Measurements from ENCODE around the gene PKHD1.
A peak's percentile ranks its signal among the peaks of the same experiment; 100 is the strongest.

PKHD1 gene

DNA sequence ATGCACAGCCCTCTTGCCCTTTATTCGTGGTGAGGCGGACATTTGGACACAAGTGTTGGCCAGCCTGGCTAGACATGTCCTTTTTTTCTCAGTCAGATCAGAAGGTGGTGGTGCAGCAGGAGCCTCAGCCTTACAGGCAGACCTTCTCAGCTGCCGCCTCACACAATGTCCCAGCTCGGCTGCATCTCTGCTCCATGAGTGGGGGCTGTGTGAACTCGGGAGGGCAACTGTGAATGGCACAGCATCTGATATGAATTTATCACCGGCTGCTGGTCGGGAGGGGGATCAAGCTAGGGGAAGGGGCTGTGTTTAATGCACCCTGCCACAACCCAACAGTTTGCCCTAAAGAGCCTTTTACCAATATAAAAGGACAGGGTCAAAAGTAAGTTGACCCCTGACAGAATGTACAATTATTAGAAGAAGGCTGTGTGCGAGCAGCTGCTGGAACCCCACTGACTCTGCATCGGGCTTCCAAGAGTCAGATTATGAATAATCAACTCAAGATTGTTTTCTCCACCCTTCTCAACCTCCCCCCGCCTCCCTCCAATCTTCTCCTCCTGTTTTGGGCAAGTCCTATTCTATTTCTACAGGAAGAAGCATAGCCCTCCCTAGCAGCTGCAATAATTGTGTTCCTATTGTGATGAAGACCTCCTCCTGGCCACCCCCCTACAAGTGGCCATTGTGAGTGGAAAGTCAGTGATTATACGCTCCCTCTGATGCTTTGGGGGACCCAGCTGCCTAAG lies 245.2 kb downstream of the PKHD1 start:
- no peak for DNase-seq (ENCODE audit: low read depth, low spot score)
- H3K4me3 ChIP-seq, result no peak overlapping the region

DNA sequence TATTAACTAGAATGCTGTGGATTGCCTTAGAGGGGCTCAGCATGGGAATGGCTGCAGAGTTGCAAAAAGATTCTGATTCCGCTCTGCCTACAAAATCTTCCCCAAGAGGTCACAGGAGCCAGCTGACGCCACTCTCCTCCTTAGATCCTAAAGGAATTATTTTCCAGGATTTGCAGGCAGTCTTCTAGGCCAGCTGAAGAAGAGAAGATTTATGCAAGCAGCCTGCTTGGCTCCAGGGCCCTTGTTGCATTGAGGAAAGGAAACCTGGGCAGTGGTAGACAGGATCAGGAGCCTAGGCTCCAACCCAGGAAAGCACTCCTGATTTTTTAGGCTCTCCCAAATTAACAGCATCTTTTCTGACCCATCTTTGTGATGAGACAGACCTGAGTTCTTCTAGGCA lies 245.8 kb downstream of the PKHD1 start:
- DNase-seq (ENCODE audit: low read depth, low spot score), result no peak
- Histone ChIP-seq H3K4me3 (no peak overlapping the region), H3K9ac (ENCODE audit: insufficient read length) (no peak overlapping the region)

More for the DNA sequence above, 245.2 kb downstream of the PKHD1 start:
- no peaks in the 10 kb centered on the region for H3K9me3 ChIP-seq (ENCODE audit: low read depth, low read length)
- no peaks in the 10 kb centered on the region for H3K36me3 ChIP-seq (ENCODE audit: insufficient read depth, low read length)
- TF ChIP-seq POLR2AphosphoS5 (IDR thresholded peaks at IDR 0.05; ENCODE audit: borderline replicate concordance, low read depth, low read length) (no peak), FOXP2 (optimal IDR thresholded peaks at IDR 0.05; ENCODE audit: control extremely low read depth, extremely low read length, insufficient read depth) (no peak), EZH2 (IDR thresholded peaks at IDR 0.05) (no peak)
- no peak overlapping the region for H3K27ac ChIP-seq
- H3K9ac ChIP-seq (ENCODE audit: insufficient read length), result no peak overlapping the region

DNA sequence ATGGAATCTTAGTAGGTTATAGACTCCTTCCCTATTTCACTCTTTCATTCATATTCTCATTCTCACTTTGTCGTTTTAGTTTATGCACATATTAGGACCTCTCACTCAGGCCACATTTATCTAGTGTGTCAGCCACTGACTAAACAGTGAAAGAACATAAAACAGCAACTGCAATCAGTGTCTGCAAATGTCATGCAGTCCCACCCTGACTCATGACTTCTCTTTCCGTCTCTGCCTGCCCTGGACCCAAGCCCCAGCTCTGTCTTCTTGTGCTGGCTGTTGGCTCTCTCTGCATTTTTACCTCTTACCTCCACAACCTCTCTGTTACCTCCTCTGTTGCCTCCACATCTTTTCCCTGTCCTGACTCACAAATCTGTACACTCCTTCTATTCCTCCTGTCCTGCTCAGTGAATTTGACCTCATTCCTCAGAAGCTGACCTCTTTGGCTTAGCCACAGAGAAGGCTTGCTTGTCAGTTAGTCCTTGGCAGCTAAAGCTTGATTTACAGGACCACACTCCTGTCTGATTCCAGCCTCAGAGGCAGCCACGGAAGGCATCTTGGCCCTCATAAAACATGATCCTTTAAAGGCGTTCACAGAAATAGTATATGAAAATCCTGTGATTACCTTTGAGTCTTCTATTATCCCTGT lies 247.6 kb downstream of the PKHD1 start:
- H3K36me3 ChIP-seq (ENCODE audit: insufficient read depth, low read length), result no peaks in the 10 kb centered on the region
- H3K9ac ChIP-seq (ENCODE audit: insufficient read length), result no peak overlapping the region
- TF ChIP-seq EZH2 (IDR thresholded peaks at IDR 0.05) (no peak), POLR2AphosphoS5 (IDR thresholded peaks at IDR 0.05; ENCODE audit: borderline replicate concordance, low read depth, low read length) (no peak), FOXP2 (optimal IDR thresholded peaks at IDR 0.05; ENCODE audit: control extremely low read depth, extremely low read length, insufficient read depth) (no peak)
- no peak overlapping the region for H3K4me3 ChIP-seq
- DNase-seq (ENCODE audit: low read depth, low spot score), result no peak
- H3K9me3 ChIP-seq (ENCODE audit: low read depth, low read length), result no peaks in the 10 kb centered on the region
- H3K27ac ChIP-seq, result no peak overlapping the region

More for the DNA sequence above, 245.8 kb downstream of the PKHD1 start:
- no peaks in the 10 kb centered on the region for H3K36me3 ChIP-seq (ENCODE audit: insufficient read depth, low read length)
- no peaks in the 10 kb centered on the region for H3K9me3 ChIP-seq (ENCODE audit: low read depth, low read length)
- no peak overlapping the region for H3K27ac ChIP-seq
- no peak for TF ChIP-seq FOXP2 (optimal IDR thresholded peaks at IDR 0.05; ENCODE audit: control extremely low read depth, extremely low read length, insufficient read depth)
- TF ChIP-seq EZH2 (IDR thresholded peaks at IDR 0.05), result no peak
- TF ChIP-seq POLR2AphosphoS5 (IDR thresholded peaks at IDR 0.05; ENCODE audit: borderline replicate concordance, low read depth, low read length), result no peak

DNA sequence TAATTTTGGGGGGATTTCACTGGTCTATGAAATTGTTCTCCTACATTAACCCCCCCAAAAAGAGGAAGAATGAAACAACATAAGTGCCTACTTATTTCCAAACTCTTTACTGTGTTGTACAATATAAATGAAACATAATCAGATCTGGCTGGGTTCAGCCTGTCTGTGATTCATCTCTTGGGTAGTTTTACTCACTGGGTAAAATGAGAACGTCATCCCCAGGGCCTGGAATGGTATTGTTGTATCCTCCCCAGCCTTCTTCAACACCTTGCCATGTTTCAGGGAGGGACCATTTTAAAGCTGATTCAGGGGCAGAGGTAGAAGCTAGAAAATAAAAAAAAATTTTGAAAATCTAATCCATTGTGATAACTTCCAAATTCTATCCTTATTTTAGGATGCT lies 256.7 kb downstream of the PKHD1 start:
- H3K36me3 ChIP-seq (ENCODE audit: insufficient read depth, low read length), result no peaks in the 10 kb centered on the region
- no peaks in the 10 kb centered on the region for H3K9me3 ChIP-seq (ENCODE audit: low read depth, low read length)
- no peak for TF ChIP-seq EZH2 (IDR thresholded peaks at IDR 0.05)
- TF ChIP-seq FOXP2 (optimal IDR thresholded peaks at IDR 0.05; ENCODE audit: control extremely low read depth, extremely low read length, insufficient read depth), result no peak
- no peak for TF ChIP-seq POLR2AphosphoS5 (IDR thresholded peaks at IDR 0.05; ENCODE audit: borderline replicate concordance, low read depth, low read length)
- no peak overlapping the region for H3K4me3 ChIP-seq
- H3K9ac ChIP-seq (ENCODE audit: insufficient read length), result no peak overlapping the region
- DNase-seq (ENCODE audit: low read depth, low spot score), result no peak
- no peak overlapping the region for H3K27ac ChIP-seq

DNA sequence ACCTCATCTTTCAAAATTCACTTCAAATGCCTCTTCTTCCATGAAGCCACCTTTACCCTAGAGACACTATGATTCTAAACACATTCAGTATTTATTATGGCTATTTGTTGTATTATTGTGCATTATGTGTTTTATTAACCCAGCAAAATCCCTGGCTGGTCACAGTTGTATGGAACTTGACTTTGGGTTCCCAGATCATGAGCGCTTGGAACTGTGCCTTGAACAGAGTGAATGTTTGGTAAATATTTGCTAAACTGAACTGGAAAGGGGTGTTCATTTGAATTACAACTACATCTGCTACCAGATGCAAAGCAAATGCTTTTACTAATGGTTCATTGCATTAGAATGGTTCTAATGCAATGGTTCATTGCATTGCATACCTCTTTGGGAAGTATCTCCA lies 259.8 kb downstream of the PKHD1 start:
- no peaks in the 10 kb centered on the region for H3K9me3 ChIP-seq (ENCODE audit: low read depth, low read length)
- no peaks in the 10 kb centered on the region for H3K36me3 ChIP-seq (ENCODE audit: insufficient read depth, low read length)
- no peak for DNase-seq (ENCODE audit: low read depth, low spot score)
- H3K9ac ChIP-seq (ENCODE audit: insufficient read length), result no peak overlapping the region
- no peak overlapping the region for H3K27ac ChIP-seq
- H3K4me3 ChIP-seq, result no peak overlapping the region
- no peak for TF ChIP-seq FOXP2 (optimal IDR thresholded peaks at IDR 0.05; ENCODE audit: control extremely low read depth, extremely low read length, insufficient read depth)
- no peak for TF ChIP-seq POLR2AphosphoS5 (IDR thresholded peaks at IDR 0.05; ENCODE audit: borderline replicate concordance, low read depth, low read length)
- TF ChIP-seq EZH2 (IDR thresholded peaks at IDR 0.05), result no peak

DNA sequence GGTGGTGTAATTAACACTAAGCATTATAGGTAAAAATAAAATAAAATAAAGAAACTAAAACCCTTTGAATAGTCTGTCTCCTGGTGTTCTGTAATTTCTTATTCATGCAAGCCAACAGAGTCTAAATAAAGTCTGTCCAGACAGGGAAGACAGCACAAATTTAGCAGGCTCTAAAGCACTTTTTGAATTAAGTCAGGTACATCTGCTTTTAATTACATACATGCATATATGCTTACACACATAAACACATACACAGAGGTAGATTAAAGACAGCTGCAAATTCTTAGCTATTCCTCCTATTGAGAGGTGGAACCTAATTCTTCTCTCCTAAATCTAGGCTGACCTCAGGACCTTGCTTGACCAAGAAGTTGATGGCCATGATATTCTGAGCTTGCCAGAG lies 262.5 kb downstream of the PKHD1 start:
- Histone ChIP-seq H3K36me3 (ENCODE audit: insufficient read depth, low read length) (no peaks in the 10 kb centered on the region), H3K9me3 (ENCODE audit: low read depth, low read length) (no peaks in the 10 kb centered on the region), H3K9ac (ENCODE audit: insufficient read length) (no peak overlapping the region), H3K27ac (peak overlapping the region; percentile 63; the same call in 1 of the 2 replicates), H3K4me3 (peak overlapping the region; percentile 18; the same call in 1 of the 2 replicates)
- DNase-seq (ENCODE audit: low read depth, low spot score), result no peak
- TF ChIP-seq EZH2 (IDR thresholded peaks at IDR 0.05) (no peak), POLR2AphosphoS5 (IDR thresholded peaks at IDR 0.05; ENCODE audit: borderline replicate concordance, low read depth, low read length) (no peak), FOXP2 (optimal IDR thresholded peaks at IDR 0.05; ENCODE audit: control extremely low read depth, extremely low read length, insufficient read depth) (no peak)

DNA sequence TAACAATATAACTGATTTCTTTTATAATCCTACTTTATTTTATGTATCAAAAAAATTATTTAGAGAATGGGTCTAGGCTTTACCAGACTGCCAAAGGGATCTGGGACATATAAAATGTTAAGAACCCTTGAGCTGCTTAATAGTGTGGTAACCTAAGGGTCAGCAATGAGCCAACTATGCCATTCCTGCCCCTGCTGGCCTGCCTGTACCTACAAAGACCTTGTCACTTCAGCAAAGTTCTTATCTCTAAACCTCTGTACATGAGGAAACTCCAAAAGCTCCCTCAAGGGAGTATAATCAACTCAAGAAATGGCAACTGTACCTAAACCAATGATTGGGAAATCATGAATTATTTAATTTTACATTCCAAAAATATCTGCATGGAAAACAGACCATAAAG lies 266.9 kb downstream of the PKHD1 start:
- Histone ChIP-seq H3K27ac (peak overlapping the region; percentile 93), H3K4me3 (peak overlapping the region; percentile 50), H3K36me3 (ENCODE audit: insufficient read depth, low read length) (peaks cover 5% of the 10 kb centered on the region; the same call in 1 of the 2 replicates)

DNA sequence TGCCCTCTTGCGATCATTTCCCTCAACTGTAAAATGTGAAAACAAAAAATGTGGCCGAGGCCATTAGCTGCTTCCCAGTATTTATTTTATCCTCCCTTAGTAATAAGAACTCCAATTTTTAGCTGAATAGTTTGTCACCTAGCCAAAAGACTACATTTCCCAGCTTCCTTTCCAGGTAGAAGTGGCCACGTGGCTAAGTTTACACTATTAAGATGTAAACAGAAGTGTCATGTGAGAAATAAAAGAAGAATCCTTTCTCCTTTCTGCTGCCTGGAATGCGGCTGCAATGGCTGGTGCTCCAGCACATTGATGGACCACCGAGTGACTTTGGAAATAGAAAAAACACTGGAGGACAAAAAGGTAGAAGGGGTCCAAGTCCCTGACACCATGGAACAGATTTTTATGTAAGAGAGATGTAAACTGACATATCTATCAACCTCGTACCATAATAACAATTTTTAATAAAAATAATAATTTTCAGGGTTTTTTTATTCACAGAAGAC lies 268.8 kb downstream of the PKHD1 start:
- Histone ChIP-seq H3K4me3 (no peak overlapping the region), H3K27ac (peak overlapping the region; percentile 0; the same call in 1 of the 2 replicates), H3K9ac (ENCODE audit: insufficient read length) (no peak overlapping the region), H3K36me3 (ENCODE audit: insufficient read depth, low read length) (peaks cover 5% of the 10 kb centered on the region; the same call in 1 of the 2 replicates), H3K9me3 (ENCODE audit: low read depth, low read length) (no peaks in the 10 kb centered on the region)
- no peak for TF ChIP-seq POLR2AphosphoS5 (IDR thresholded peaks at IDR 0.05; ENCODE audit: borderline replicate concordance, low read depth, low read length)
- no peak for TF ChIP-seq EZH2 (IDR thresholded peaks at IDR 0.05)
- TF ChIP-seq FOXP2 (optimal IDR thresholded peaks at IDR 0.05; ENCODE audit: control extremely low read depth, extremely low read length, insufficient read depth), result no peak
- no peak for DNase-seq (ENCODE audit: low read depth, low spot score)

More for the DNA sequence above, 266.9 kb downstream of the PKHD1 start:
- DNase-seq (ENCODE audit: low read depth, low spot score), result no peak
- no peak for TF ChIP-seq FOXP2 (optimal IDR thresholded peaks at IDR 0.05; ENCODE audit: control extremely low read depth, extremely low read length, insufficient read depth)
- TF ChIP-seq EZH2 (IDR thresholded peaks at IDR 0.05), result no peak
- no peak for TF ChIP-seq POLR2AphosphoS5 (IDR thresholded peaks at IDR 0.05; ENCODE audit: borderline replicate concordance, low read depth, low read length)
- no peaks in the 10 kb centered on the region for H3K9me3 ChIP-seq (ENCODE audit: low read depth, low read length)
- no peak overlapping the region for H3K9ac ChIP-seq (ENCODE audit: insufficient read length)

Data from SK-N-MC (cell line).